NCI-H2107 (cell line): ENCODE results near the gene GPD1.

Experiments
- DNase-seq: peaks from one replicate; lab custom pipeline; 2025; lab: John Stamatoyannopoulos, UW

The GPD1 gene

DNA sequence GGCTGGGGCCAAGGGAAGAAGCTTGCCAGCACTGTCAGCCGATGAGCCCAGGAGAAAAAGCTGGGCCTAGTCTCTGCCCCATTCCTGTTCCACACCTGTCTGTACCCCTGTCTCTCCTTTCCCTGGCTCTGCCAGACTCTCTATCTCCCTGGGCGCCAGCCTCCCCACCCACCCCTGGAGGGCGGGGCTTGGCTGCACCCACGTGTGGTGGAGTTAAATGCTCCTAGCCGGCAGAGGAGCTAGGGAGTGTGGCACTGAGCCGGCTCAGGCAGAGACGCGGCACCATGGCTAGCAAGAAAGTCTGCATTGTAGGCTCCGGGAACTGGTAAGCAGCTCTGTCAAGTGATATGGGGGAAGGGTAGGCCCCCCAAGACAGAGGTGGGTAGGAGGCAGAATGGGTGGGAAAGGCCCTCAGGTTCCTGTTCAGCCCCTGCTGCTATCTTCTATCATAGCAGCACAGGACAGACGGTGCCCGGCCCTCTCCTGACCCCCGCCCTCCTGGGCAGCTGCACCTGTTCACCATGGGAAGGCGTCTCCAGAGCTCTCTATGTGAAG lies at the start of gene GPD1:
GPD1 (plus strand) TSS at position 242 of the 555 bp plus-strand sequence; CDS start at position 285, 43 bp downstream.
- peak; percentile 80 for DNase-seq

DNA sequence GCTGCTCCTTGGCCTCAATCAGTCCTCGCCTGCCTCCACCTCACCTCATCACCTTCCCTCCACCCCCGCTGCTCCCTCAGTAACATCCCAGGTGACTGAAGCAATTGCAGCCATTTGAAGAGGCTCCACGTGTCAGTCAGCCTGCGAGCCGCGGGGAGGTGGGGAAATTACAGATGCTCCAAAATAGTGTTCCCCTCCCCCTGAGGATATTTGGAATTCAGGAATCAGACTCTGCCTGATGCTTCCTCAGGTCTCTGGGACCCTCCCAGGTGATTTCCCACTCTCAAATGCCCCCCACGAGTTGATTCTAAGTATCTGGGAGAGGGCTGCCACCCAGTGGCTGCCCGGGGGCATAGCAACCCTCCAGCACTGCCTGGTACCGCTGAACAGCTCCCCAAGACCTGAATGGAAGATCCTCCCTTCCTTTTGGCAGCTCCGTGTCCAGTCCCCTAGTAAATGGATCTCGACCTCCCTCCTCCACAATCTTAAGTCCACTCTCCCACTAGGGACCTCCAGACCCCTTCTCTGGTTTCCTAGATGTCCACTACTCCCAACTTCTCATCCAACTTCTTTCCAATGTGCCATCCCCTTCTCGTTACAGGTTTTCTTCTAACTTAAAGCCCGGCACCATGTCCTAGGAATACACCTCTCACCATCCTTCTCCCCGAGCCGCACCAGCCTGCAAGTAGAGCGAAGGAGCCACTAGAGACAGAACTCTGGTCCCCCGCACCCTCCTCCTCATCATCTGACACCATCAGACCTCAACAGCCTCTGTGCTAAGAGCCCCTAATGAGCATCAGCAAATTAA lies 47.8 kb upstream of the GPD1 start:
- no peak for DNase-seq

DNA sequence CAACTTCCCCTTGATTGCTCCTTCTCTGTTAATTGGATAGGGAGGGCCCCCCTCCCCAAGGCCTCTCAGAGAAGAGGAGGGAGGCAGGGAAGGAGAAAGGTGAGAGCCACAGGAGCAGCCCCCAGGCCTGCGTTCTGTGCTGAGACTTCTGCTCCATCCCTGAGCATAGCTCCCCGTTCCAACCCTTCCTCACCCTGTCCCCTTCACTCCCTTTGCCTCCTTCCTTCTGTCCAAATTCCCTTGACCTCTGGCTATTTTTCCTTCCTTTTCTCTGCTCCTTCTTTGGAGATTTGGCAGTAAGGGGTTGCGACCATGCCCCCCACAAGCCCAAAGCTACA lies 47.2 kb upstream of the GPD1 start:
- no peak for DNase-seq

DNA sequence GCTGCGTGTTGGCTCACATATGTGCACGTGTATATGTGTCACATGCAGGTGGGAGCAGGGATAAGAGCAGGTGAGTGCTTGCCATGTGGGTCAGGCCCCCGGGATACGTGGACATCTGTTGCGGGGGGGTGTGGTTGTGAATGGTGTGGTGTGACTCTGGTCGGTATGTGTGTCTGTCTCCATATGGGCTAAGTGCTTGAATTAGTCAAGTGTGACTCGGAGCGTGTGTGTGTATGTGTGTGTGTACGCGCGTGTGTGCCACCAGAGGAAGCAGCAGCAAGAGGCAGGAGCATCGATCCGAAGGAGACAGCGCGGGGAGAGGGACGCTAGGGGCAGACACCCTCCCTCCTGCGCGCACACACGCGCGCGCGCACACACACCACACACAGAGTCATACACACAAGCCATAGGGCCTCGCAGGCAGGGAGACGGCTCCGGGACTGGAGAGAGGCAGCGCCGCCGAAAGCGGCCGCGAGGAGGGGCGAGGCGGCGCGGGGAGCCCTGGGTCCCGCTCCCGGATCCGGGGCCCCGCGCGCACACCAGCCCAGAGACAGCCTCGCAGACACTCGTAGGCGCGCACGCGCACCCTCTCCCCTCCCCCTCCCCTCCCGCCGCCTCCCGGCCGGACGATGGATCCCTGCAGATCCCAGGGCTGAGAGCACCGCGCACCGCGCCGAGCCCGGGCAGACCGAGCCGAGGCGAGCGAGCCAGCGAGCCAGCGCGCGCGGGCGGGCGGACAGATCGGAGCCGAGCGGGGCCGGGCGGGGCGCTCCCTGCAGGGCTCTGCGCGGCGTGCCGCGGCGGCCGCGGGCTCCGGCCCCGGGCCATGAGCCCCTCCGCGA lies 46.6 kb upstream of the GPD1 start, which contains the start of gene ASIC1:
ASIC1 (plus strand) TSS at position 597 of the 842 bp plus-strand sequence. CDS start 1,171 bp downstream, outside the sequence.
- DNase-seq, result no peak

DNA sequence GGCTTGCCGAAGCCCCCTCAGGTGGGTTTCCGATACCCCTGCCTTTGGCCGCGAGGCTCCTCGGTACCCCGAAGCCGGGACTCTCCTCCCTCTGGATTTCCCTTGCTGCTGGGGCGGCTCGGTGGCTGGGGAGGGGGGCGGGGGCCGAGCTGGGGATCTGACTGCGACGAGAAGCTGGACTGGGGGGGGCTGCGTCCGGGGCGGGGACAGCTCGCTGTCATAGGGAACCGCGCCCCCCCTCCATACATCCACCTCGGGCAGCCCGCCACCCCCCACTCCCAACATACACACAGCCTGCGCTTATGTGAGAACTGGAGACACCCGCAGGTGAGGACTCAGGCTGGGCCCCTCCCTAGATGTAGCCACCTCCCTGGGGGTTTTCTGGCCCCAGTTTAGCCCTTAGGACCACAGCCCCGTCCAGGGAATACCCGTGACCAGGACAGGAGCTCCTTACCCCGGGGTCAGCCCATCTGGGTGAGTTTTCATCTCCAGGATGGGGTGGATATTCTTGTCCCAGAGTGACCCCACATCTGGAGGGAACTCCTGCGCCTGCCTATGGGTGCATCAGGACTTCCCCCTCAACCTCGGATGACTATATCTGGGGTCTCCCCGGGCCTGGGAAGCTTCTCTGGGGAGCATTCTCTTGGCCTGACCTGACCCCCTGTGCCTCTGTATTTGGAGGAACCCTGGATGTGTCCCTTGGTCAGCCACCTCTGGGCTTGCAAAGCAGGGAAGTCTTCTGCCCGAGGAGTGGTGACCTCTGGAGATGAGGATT lies 45.7 kb upstream of the GPD1 start:
- DNase-seq, result no peak

DNA sequence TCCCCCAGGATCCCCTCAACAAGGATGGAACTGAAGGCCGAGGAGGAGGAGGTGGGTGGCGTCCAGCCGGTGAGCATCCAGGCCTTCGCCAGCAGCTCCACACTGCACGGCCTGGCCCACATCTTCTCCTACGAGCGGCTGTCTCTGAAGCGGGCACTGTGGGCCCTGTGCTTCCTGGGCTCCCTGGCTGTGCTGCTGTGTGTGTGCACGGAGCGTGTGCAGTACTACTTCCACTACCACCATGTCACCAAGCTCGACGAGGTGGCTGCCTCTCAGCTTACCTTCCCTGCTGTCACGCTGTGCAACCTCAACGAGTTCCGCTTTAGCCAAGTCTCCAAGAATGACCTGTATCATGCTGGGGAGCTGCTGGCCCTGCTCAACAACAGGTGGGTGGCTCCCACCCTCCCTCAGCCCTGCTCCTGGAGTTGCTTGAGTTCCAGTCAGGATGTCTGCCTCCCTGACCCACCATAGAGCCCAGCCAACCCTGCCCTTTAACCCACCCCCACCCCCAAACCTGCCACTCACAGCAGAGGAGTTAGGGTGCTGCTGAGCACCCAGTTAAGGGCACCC lies 45.0 kb upstream of the GPD1 start:
- no peak for DNase-seq

DNA sequence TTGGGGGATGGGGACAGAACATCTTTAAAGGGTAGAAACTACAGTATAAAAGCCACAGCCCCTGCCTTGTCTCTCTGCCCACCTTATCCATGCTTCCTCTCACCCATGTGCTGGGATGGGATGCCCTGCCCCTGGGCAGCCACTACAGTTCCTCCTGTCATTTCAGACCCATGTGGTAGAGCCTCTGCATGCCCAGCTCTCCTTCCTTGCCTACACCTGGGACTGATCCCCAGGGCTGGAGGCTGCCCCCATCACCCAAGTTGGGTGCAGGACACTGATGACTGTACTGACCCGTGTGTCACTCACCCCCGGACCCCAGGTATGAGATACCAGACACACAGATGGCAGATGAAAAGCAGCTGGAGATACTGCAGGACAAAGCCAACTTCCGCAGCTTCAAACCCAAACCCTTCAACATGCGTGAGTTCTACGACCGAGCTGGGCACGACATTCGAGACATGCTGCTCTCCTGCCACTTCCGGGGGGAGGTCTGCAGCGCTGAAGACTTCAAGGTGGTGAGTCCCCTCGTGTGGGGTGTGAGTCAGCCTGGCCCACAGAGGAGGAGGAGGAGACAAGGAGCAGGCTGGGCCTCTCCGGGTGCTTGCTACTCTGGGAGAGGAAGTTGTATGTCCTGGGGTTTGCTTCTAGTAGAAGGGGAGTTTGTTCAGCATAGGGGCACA lies 44.2 kb upstream of the GPD1 start:
- no peak for DNase-seq

DNA sequence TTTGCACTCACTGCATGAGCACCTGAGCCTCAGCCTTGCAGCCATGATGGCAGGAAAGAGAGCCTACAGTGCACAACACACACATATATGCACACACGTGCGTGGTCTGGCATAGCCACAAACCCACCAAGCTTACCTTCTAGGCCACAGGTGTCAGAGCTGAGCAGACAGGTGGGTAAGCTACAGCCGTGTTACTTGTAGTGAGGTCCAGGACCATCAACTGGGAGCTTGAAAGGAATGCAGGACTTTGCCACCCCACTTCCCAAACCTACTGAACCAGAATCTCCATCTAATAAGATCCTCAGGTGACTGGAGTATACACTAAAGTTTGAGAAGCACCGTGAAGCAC lies 43.7 kb upstream of the GPD1 start:
- no peak for DNase-seq

DNA sequence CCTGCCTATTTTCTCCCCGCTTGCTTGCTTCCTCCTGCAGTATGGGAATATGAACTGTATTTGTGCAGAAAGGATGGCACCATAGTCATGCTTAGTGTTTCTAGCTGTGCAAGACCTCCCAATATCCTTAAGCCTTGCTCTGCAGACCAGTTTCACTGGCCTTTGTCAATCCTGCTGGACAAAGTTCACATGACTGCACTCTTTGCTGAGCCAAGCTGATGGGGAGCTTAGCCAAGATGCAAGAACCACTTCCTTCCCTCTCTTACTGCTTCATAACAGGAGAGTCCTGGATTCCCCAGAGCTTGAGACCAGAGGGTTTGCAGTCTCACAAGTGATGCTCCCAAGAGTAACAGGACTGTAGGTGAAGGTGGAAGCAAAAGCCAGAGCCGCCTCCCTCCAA lies 42.6 kb upstream of the GPD1 start:
- no peak for DNase-seq

DNA sequence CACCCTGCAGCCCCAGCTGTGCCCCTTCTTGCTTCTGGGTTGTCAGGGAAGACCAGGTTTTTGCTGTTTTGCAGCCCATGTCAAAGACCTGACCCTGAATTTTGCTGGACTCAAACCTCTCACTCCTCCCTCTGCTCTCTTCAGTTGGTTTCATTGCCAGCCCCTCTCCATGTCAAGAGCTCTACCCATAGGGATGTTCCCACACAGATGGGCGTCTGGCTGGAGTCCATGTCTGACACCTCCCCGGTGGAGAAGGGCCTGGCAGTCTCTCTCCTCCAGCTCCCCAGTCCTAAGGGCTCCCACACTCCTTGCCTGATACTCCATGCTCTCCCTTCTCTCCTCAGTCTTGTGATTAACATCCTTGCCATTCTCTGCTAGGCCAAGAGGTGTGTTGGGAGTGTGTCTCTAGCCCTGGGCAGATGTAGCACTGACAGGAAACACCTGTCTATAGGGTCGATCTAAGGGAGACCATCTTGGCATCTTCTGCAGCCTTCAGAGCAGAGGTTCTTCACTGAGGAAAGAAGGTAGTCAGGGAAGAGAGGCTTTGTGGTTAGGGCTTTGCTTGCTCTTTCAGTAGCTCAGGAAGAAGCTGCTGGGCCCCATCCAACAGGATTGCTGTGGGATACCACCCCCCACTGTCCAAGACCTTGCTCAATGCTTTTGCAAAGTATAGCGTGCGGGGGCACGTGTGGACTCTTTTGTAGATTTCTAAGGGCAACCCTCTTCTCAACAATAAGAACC lies 41.7 kb upstream of the GPD1 start:
- DNase-seq, result no peak

DNA sequence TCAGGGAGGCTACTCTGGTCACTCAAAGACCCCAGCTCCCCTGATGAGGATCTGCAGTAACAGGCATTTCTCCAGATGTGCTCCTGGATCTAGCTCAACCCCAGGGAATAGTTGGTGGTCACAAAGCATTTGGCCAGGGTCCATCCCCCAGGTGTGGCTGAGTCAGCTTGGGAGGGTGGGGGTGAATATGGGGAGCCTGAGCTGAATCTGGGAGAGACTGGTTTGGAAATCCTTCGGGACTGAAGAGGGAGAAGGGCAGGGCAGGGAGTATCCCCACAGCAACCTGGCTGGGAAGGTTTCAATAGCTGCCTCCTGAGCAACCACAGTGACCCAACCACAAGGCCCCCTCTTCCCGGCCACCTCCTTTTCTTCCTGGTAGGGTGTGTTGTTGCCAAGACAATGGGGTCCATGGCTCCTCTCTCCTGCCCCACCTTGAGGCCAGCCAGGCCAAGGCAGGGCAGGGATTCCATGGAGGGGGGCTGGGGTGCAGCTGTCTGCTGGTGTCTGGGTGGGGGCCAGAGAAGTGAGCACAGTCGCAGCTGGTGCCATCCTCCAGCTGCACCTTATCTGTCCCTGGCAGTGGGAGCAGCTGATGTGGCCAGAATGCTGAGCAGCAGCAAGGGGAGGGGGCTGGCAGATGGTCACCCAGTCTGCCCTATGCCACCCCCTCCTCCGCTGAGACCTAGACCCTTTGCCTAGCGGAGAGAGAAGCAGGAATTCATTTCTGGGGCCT lies 40.9 kb upstream of the GPD1 start:
- DNase-seq, result no peak

DNA sequence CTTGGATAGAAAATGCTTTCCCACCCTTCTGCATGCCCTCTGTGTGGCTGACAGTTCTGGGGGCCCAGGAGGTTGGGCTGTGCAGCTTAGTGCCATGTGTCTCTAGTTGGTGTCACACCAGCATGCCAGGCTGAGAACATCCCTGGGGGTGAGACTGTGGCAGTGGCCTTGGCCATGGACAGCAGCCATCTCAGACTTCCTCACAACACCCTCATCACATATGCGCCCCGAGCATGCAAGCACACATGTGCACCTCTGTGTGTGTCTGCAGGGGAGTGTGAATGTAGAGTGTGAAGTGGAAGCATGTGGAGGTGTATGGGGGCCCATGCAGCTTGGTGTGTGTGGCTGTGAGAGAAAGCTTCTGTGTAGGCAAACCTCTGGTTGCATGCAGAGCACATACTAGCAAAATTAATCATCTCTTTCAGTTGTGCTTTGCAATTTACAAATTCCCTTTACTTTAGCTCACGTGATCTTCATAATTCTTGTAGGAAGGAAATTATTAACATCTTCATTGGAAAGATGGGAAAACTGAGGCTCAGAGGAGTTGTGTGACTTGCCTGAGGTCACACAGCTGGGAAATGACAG lies 38.0 kb upstream of the GPD1 start:
- DNase-seq, result no peak

DNA sequence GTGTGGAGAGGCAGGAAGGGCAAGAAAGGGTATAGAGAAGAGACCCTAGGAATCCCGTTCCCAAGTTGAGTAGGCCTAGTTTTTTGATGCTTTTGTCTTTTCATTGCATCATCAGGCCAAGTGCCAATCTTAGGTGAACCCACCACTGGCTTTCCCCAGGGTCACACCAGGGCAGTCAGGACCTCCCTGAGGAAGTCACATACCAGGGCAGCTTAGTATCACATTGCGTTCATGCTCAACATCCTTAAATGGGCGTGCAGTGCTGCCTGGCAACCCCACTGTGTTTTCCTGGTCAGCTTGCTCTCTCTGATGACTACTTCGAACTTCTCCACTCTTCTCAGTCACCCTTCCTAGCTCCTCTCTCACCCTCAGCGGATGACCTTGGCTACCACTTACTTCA lies 37.4 kb upstream of the GPD1 start:
- no peak for DNase-seq

DNA sequence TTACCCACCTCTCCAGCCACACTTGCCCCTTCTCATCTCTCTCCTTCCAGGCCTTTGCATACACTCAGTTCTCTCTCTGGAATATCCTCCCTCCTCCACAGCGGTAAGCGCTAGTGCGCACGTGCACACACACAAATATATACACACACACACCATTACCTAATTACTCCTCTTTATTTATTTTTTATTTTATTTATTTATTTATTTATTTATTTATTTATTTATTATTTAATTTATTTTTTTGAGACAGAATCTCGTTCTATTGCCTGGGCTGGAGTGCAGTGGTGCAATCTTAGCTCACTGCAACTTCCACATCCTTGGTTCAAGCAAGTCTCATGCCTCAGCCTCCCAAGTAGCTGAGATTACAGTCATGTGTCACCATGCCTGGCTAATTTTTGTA lies 34.7 kb upstream of the GPD1 start:
- DNase-seq, result no peak

DNA sequence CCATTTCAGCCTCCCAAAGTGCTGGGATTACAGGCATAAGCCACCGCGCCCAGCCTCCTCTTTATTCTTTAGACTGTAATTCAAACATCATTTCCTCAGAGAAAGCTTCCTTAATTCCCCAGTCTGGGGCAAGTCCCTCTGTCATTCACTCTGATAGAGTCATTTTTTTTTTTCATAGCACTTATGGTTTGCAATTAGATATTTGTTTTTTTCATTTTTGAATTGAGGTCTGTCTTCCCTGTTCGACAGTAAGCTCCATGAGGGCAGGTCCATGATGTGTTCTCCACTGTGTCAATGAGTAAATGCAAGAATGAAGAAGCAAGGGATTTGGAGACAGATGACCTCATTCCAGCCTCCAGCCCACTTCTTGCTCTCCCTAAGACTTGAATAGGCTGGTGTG lies 34.3 kb upstream of the GPD1 start:
- no peak for DNase-seq

DNA sequence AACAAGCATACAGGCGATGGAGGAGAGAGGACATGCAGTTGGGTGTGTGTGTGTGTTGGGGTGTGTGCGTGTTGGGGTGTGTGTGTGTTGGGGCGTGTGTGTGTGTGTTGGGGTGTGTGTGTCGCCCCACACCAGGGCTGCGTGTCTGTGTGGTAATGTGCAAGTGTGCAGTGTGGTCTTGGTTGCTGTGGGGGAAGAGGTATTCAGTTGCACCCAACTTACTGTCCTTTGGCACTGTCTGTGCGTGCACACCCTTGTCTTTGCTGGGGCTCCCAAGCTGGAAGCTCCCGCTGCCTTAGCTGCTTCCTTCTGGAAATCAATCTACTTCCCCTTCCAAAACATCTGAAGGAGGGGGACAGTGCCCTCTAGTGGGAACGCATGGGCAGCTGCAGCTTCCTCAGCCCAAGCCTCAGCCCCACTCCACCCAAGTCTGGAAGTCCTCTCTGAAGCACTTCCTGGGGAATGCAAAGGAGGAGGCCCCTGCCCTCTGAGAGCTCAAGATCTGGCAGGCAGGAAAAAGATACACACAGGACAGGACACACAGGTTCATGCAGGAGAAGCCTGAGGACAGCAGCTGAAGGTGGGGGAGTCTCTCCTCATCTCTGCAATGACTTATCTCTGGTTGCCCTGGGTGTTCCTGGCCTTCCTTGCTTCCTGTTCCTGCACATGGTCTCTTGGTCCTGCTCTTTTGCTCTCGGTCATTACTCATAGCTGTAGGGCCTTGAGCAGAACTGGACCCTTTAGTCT lies 33.3 kb upstream of the GPD1 start:
- DNase-seq, result no peak

DNA sequence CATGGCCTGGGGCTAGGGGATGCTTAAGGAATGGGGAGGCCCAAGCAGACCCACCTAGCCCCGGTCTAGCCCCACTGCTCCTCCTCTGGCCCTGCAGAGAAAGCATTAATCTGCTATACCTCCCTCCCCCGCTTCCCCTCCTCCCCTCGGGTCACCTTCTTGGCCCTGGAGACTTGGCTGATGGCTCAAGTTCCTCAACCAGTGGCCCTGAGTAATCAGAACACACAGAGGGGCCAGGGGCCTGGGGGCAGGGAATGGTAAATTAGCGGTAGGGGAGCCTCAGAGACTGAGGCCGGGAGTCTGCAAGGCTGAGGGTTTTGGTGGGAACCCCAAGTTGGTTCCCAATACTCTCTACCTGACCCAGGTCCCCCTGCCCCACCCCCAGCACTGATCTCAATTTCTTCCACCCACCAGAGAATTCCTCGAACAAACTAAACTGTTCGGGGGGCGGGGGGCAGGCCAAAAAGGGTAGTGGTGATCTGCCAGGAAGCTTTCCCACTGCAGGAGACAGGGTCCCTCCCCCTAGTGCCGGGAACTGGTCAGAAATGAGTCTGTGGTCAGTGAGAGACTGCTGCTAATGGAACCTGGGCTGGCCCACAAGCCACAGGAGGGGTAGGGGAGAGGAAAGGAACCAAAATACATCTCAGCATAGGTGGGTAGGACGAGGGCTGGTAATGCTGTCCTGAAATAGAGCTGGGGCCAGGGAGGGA lies 31.5 kb upstream of the GPD1 start:
- no peak for DNase-seq

DNA sequence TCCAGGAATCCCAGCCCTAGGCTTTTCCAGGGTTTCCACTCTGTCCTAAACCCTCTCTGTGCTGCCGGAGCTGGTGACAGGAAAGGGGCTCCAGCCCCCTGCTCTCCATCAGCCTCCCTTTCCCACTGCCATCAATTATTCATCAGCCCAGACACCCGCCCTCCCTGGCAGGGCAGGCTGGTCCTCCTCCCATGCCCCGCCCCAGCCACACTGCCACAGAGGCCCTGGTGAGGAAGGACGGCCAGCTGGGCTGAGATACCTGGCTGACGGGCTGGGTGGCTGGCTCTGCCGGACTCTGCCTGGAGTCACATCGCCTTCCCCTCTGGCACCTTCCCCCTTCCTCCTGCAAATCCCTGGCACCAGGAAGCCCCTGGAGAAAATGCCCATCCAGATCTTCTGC lies 30.6 kb upstream of the GPD1 start:
- no peak for DNase-seq
